Upper lobe of left lung (tissue), 6 donors: ENCODE data around the gene PHACTR1. TPM values are rescaled to one million over a fixed set of nuclear protein-coding genes. Genes with fewer than 3 reads are reported as not detected.
"Not testable (repeated sequence)": the region's sequence is repeated elsewhere in the genome, so short reads cannot be mapped to it uniquely, and the experiment has no call there.

Source experiments
- ATAC-seq, 2 donors: fragments of 200-7000 bp; cut with Tn5 transposase; one replicate each; pipeline ENCODE4 v1.9.1; 2022; ENCODE audit warnings: mild to moderate bottlenecking in 2 of 2, moderate library complexity in 2 of 2; ENCODE audit not compliant: low FRiP score in 2 of 2
- DNase-seq, 2 donors: peaks; one replicate each; pipeline ENCODE4 v3.0.0-alpha.2; 2019 to 2020
- H3K27ac ChIP-seq, 4 donors: fragments of 200-600 bp; sonication (generic); one replicate each; pipeline ENCODE4 v1.5.1; 2016 to 2019
- H3K27me3 ChIP-seq, 4 donors: fragments of 200-600 bp; sonication (generic); one replicate each; pipeline ENCODE4 v1.5.1; 2017 to 2019
- H3K36me3 ChIP-seq, 4 donors: fragments of 200-600 bp; sonication (generic); one replicate each; pipeline ENCODE4 v1.5.1; 2016 to 2019
- H3K4me1 ChIP-seq, 4 donors: fragments of 200-600 bp; sonication (generic); one replicate each; pipeline ENCODE4 v1.5.1; 2018 to 2019
- H3K4me3 ChIP-seq, 4 donors: fragments of 200-600 bp; sonication (generic); one replicate each; pipeline ENCODE4 v1.5.1; 2017 to 2019; ENCODE audit warnings: mild to moderate bottlenecking in 2 of 4, moderate library complexity in 1 of 4
- H3K9me3 ChIP-seq, 4 donors: fragments of 200-600 bp; sonication (generic); one replicate each; pipeline ENCODE4 v1.5.1; 2018 to 2019
- CTCF ChIP-seq, 6 experiments: fragments of 450-650 bp in 4 of 6; fragments of 200-600 bp in 2 of 6; sonication (generic) in 2 of 6; IDR thresholded peaks; one replicate each; pipeline ENCODE4 v1.5.1; 2016 to 2019; ENCODE audit warnings: antibody characterized with exemption in 6 of 6
- EP300 ChIP-seq, 4 donors: sonication (generic); formaldehyde crosslinking; IDR thresholded peaks; one replicate each; pipeline ENCODE4 v1.5.1; 2017; ENCODE audit warnings: antibody characterized with exemption in 4 of 4, control low read depth in 2 of 4
- POLR2A ChIP-seq, 4 donors: fragments of 450-650 bp; IDR thresholded peaks; one replicate each; pipeline ENCODE4 v1.5.1; 2016 to 2017; ENCODE audit warnings: antibody characterized with exemption in 4 of 4, mild to moderate bottlenecking in 2 of 4
- POLR2AphosphoS5 ChIP-seq, 2 donors: sonication (generic); formaldehyde crosslinking; IDR thresholded peaks; one replicate each; pipeline ENCODE4 v1.5.1; 2017; ENCODE audit warnings: antibody characterized with exemption in 2 of 2
- WGBS, 2 donors: methylation state at CpG; one replicate each; pipeline ENCODE4 v1.1.5; 2017 to 2018; 5-methylcytosine and 5-hydroxymethylcytosine counted together
- total RNA-seq, 6 donors: library from RNA; depleted of rRNA in 4 of 6; stranded (reverse); fragments of >200 nt in 4 of 6; gene quantifications; one replicate each; pipeline versions ENCODE4 v1.1.0 to v1.2.1, GENCODE V29; 2016 to 2021
- donor health status: DM: no; HTN: no; CAD: no; lungs with moderate emphysema.
- donor health status: DM: no; HTN: yes; CAD: no; lungs with severe emphysema.

Gene PHACTR1
- total RNA-seq, 6 donors from 2014 or later: 63.2 to 121 (median 90.9) TPM

DNA sequence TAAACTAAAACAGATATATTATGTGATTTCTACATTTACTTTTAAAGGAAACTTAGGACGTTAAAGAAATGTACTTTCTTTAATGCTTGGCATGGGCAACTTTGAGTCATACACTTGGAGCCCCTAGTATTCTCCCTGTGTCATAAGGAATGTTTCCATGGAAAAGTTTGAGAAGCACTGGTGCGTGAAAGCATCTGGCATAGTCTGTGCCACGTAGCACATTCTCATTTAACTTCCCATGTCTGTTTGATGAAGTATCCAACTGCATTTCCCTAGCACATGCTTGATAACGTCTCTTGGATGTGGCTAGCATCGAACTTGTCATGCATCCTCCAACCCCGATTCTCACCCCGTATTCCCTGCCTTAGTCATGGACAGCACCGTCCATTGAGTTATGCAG, 439.8 kb downstream of the PHACTR1 start:
- Histone ChIP-seq H3K4me3 (no peak overlapping the region), H3K27ac (no peak overlapping the region), H3K27me3 (no peaks in the 10 kb centered on the region), H3K9me3 (no peaks in the 10 kb centered on the region), H3K4me1 (no peaks in the 10 kb centered on the region), H3K36me3 (no peaks in the 10 kb centered on the region)
- WGBS, 2 donors: 95 to 96% methylated on average over 8 of the region's 8 CpGs
- ATAC-seq: no peak
- TF ChIP-seq EP300 (IDR thresholded peaks at IDR 0.05) (no peak), POLR2A (IDR thresholded peaks at IDR 0.05) (no peak), POLR2AphosphoS5 (IDR thresholded peaks at IDR 0.05) (no peak)
- no peak for DNase-seq

- TF ChIP-seq CTCF (IDR thresholded peaks at IDR 0.05): no peak
- TF ChIP-seq POLR2A (IDR thresholded peaks at IDR 0.05): no peak
- no peak for TF ChIP-seq POLR2AphosphoS5 (IDR thresholded peaks at IDR 0.05)
- no peak for TF ChIP-seq EP300 (IDR thresholded peaks at IDR 0.05)
- no peaks in the 10 kb centered on the region for H3K9me3 ChIP-seq
- peaks cover 0 to under 1% (median 0%) of the 10 kb centered on the region in 4 donors for H3K4me1 ChIP-seq
- no peaks in the 10 kb centered on the region for H3K27me3 ChIP-seq
- no peaks in the 10 kb centered on the region for H3K36me3 ChIP-seq
- ATAC-seq: no peak
- DNase-seq: no peak
- H3K4me3 ChIP-seq: no peak overlapping the region
- 99 to 100% methylated on average over 4 of the region's 4 CpGs for WGBS, 2 donors
- H3K27ac ChIP-seq: no peak overlapping the region
Observed at GRCh38 chr6:13157293-13157692, 440.7 kb downstream of the PHACTR1 start.

GRCh38 chr6:13159300-13159699, 442.7 kb downstream of the PHACTR1 start:
- 89 to 100% methylated on average over 1 to 3 of the region's 3 CpGs for WGBS, 2 donors
- Histone ChIP-seq H3K4me1 (peaks cover 0 to 6% (median 0%) of the 10 kb centered on the region in 4 donors), H3K36me3 (no peaks in the 10 kb centered on the region), H3K4me3 (no peak overlapping the region), H3K27ac (no peak overlapping the region), H3K27me3 (no peaks in the 10 kb centered on the region), H3K9me3 (no peaks in the 10 kb centered on the region)
- TF ChIP-seq EP300 (IDR thresholded peaks at IDR 0.05) (no peak), POLR2AphosphoS5 (IDR thresholded peaks at IDR 0.05) (no peak), CTCF (IDR thresholded peaks at IDR 0.05) (no peak)
- DNase-seq: peak in 1 of 2 donors; percentile 31
- no peak for ATAC-seq

DNA sequence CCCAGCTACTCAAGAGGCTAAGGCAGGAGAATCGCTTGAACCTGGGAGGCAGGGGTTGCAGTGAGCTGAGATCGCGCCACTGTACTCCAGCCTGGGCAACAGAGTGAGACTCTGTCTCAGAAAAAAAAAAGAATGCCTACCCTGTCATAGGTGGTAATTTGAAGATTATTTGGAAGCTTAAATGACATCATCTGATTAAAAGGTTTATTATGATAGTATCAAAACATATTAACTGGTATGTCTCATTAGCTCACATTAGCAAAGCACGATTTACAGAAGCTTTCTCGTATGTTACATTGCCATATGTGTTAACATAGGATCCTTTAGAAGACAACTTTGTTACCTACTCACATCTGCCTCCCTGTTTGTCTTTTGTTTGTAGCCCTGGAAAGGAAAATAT, 443.3 kb downstream of the PHACTR1 start:
- DNase-seq, ATAC-seq, H3K27me3 ChIP-seq, H3K36me3 ChIP-seq, H3K9me3 ChIP-seq, H3K27ac ChIP-seq, H3K4me1 ChIP-seq, H3K4me3 ChIP-seq: not testable (repeated sequence)
- WGBS, 2 donors: 93 to 96% methylated on average over 5 of the region's 5 CpGs

DNA sequence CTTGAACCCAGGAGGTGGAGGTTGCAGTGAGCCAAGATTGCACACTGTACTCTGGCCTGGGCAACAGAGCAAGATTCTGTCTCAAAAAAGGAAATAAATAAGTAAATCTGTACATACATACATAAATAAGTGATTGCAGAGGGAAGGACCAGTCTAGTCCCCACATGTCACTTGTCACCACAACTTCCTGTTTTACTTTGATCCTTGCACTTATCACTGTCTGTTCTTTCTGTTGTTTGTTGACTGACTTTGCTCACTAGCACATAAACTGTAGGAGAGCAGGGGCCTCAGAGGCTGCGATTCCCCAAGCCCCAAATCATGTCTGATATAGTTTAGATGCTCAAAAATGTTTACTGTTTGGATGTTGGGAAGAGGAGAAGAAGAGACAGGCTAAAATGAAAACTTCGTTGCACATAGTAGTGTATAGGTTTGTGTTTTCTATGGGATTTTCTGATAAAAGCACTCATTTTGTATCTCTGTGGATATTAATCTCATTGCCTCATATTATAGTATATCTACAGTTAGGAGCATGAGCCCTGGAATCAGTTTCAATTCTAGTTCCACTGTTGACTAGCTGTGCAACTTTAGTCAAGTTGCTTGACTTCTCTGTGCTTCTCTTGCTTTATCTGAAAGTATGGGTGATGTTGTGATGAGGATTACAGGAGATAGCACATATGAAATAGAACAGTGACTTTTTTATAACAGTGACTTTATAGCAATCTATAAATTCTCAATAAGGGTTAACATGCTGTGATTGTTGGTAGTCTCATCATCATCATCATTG, 446.8 kb downstream of the PHACTR1 start:
- no peak for DNase-seq
- WGBS, 2 donors: 88 to 95% methylated on average over 2 of the region's 2 CpGs

More for the DNA sequence above, 446.8 kb downstream of the PHACTR1 start:
- H3K9me3 ChIP-seq: no peaks in the 10 kb centered on the region
- no peak overlapping the region for H3K4me3 ChIP-seq
- no peaks in the 10 kb centered on the region for H3K36me3 ChIP-seq
- ATAC-seq: peak in 1 of 2 donors; percentile 24
- H3K27ac ChIP-seq: no peak overlapping the region
- TF ChIP-seq POLR2AphosphoS5 (IDR thresholded peaks at IDR 0.05) (no peak), POLR2A (IDR thresholded peaks at IDR 0.05) (no peak), EP300 (IDR thresholded peaks at IDR 0.05) (no peak), CTCF (IDR thresholded peaks at IDR 0.05) (no peak)
- no peaks in the 10 kb centered on the region for H3K27me3 ChIP-seq
- H3K4me1 ChIP-seq: peaks cover 0 to 6% (median 0%) of the 10 kb centered on the region in 4 donors
